NT2/D1 (cell line): ENCODE data around the gene DHRS1.

ENCODE experiments used
- DNase-seq: peaks from one replicate; pipeline ENCODE4 v3.0.0-alpha.2; 2011; ENCODE audit warnings: low read depth, low spot score
- H3K27me3 ChIP-seq: 2 replicates; pipeline ENCODE4 v1.6.0; 2011; ENCODE audit warnings: mild to moderate bottlenecking; ENCODE audit not compliant: insufficient read length, insufficient read depth
- H3K36me3 ChIP-seq: 2 replicates; pipeline ENCODE4 v1.6.1; 2011; ENCODE audit warnings: mild to moderate bottlenecking, low read length, mixed read lengths; ENCODE audit not compliant: insufficient read depth, insufficient read length
- H3K4me1 ChIP-seq: 2 replicates; pipeline ENCODE4 v1.5.1; 2011; ENCODE audit not compliant: insufficient read depth, insufficient read length
- H3K4me3 ChIP-seq: 2 replicates; pipeline ENCODE4 v1.5.1; 2011; ENCODE audit warnings: low read depth; ENCODE audit not compliant: insufficient read length
- H3K9ac ChIP-seq: 2 replicates; pipeline ENCODE4 v1.6.0; 2011; ENCODE audit warnings: low read depth; ENCODE audit not compliant: insufficient read length
- H3K9me3 ChIP-seq: 2 replicates; pipeline ENCODE4 v1.5.1; 2011; ENCODE audit warnings: mild to moderate bottlenecking, low read length; ENCODE audit not compliant: insufficient read depth
- SUZ12 ChIP-seq: IDR thresholded peaks from 2 replicates; pipeline ENCODE4 v1.6.1; 2011; ENCODE audit not compliant: insufficient read length, insufficient read depth; ENCODE audit errors: extremely low read depth
- YY1 ChIP-seq: IDR thresholded peaks from 2 replicates; pipeline ENCODE4 v1.6.1; 2011; ENCODE audit not compliant: insufficient read length, insufficient read depth
- ZNF274 ChIP-seq: IDR thresholded peaks from 2 replicates; pipeline ENCODE4 v1.6.1; 2011; ENCODE audit warnings: mild to moderate bottlenecking, low read depth, low read length

Gene DHRS1

GRCh38 chr14:24293525-24293924, 6.1 kb downstream of the DHRS1 start:
- no peak for DNase-seq
- Histone ChIP-seq H3K9me3 (no peaks in the 10 kb centered on the region), H3K4me1 (peaks cover 3% of the 10 kb centered on the region), H3K9ac (no peak overlapping the region), H3K36me3 (peaks cover 48% of the 10 kb centered on the region), H3K27me3 (no peaks in the 10 kb centered on the region), H3K4me3 (no peak overlapping the region)
- TF ChIP-seq ZNF274: no peak
- no peak for TF ChIP-seq YY1
- no peak for TF ChIP-seq SUZ12

DNA sequence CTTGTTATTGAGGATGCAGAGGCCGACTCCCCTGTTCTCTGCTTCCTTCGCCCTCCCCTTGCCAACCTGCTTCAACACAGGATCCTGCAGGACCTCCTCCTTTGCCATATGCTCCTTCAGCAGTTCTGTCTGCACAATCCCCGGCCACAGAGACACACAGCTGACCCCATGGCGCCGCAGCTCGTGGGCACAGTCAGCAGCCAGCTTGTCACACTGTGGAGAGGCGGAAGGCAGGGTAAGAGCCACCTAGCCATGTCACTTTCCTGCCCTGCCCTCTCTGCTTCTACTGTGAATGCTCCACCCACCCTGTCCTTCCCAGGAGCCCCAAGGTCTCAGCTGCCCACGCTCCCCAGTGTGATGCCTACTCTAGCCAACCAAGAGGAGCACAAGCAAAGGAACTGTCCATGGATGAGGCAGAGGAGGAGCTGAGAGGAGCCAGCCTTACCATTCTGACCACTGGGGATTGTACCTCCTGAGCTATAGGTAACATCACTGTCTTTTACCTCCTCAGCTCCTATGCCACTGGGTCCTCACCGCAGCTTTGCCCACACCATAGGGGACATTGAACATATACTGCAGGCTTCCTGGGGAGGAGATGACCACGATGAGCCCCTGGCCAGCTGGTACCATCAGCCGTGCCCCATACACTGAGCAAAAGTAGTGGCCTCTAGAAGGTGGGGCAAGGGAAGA, 7.3 kb downstream of the DHRS1 start:
- H3K4me1 ChIP-seq: peaks cover 3% of the 10 kb centered on the region
- no peak overlapping the region for H3K4me3 ChIP-seq
- no peaks in the 10 kb centered on the region for H3K27me3 ChIP-seq
- H3K9ac ChIP-seq: no peak overlapping the region
- H3K36me3 ChIP-seq: peaks cover 48% of the 10 kb centered on the region
- no peaks in the 10 kb centered on the region for H3K9me3 ChIP-seq
- no peak for DNase-seq
- TF ChIP-seq SUZ12 (no peak), ZNF274 (no peak), YY1 (no peak)

GRCh38 chr14:24291446-24292117, 8.0 kb downstream of the DHRS1 start:
- Histone ChIP-seq H3K4me1 (peaks cover 1% of the 10 kb centered on the region), H3K27me3 (no peaks in the 10 kb centered on the region), H3K4me3 (no peak overlapping the region), H3K9ac (no peak overlapping the region), H3K36me3 (peaks cover 48% of the 10 kb centered on the region), H3K9me3 (no peaks in the 10 kb centered on the region)
- TF ChIP-seq ZNF274: no peak
- TF ChIP-seq SUZ12: no peak
- no peak for TF ChIP-seq YY1
- no peak for DNase-seq

GRCh38 chr14:24290746-24291145, 8.8 kb downstream of the DHRS1 start:
- peaks cover 41% of the 10 kb centered on the region for H3K36me3 ChIP-seq
- no peaks in the 10 kb centered on the region for H3K27me3 ChIP-seq
- no peaks in the 10 kb centered on the region for H3K9me3 ChIP-seq
- no peak overlapping the region for H3K4me3 ChIP-seq
- H3K4me1 ChIP-seq: no peaks in the 10 kb centered on the region
- TF ChIP-seq SUZ12: no peak
- TF ChIP-seq YY1: no peak
- no peak for TF ChIP-seq ZNF274
- no peak for DNase-seq
- no peak overlapping the region for H3K9ac ChIP-seq

GRCh38 chr14:24289649-24290280, 9.8 kb downstream of the DHRS1 start:
- no peaks in the 10 kb centered on the region for H3K27me3 ChIP-seq
- peaks cover 36% of the 10 kb centered on the region for H3K36me3 ChIP-seq
- H3K9ac ChIP-seq: no peak overlapping the region
- no peak overlapping the region for H3K4me3 ChIP-seq
- no peaks in the 10 kb centered on the region for H3K4me1 ChIP-seq
- no peaks in the 10 kb centered on the region for H3K9me3 ChIP-seq
- DNase-seq: no peak
- TF ChIP-seq YY1 (no peak), ZNF274 (no peak), SUZ12 (no peak)

- Histone ChIP-seq H3K4me1 (no peaks in the 10 kb centered on the region), H3K9me3 (no peaks in the 10 kb centered on the region), H3K36me3 (peaks cover 26% of the 10 kb centered on the region), H3K27me3 (no peaks in the 10 kb centered on the region), H3K9ac (no peak overlapping the region), H3K4me3 (no peak overlapping the region)
- TF ChIP-seq SUZ12 (no peak), YY1 (no peak), ZNF274 (no peak)
- no peak for DNase-seq
These were observed 12.6 kb downstream of the DHRS1 start for GRCh38 chr14:24286996-24287395.

DNA sequence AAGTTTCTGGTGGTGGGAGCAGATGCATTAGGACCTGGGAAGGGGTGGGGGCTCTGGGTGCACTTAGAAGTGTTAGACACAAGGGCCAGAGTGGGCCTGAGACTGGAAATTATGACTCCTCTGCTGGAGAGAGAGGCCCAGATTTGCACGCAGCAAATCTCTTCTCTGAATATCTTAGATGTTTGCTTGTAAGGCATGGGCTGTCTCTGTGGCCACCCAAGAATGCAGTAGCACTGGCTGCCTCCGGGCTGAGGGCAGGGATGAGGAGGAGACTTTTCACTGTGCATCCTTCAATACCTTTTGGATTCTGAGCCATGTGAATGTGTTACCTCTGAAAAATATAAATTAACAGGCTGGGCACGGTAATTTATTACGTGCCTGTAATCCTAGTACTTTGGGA, 14.2 kb downstream of the DHRS1 start:
- TF ChIP-seq YY1 (no peak), ZNF274 (no peak)
- no peaks in the 10 kb centered on the region for H3K27me3 ChIP-seq
- no peaks in the 10 kb centered on the region for H3K9me3 ChIP-seq
- H3K36me3 ChIP-seq: peaks cover 11% of the 10 kb centered on the region
- no peak overlapping the region for H3K9ac ChIP-seq
- DNase-seq: no peak
- no peak overlapping the region for H3K4me3 ChIP-seq
- peaks cover 4% of the 10 kb centered on the region for H3K4me1 ChIP-seq

- Histone ChIP-seq H3K4me1 (peaks cover 4% of the 10 kb centered on the region), H3K9me3 (no peaks in the 10 kb centered on the region), H3K27me3 (no peaks in the 10 kb centered on the region), H3K36me3 (peaks cover 4% of the 10 kb centered on the region), H3K9ac (no peak overlapping the region), H3K4me3 (no peak overlapping the region)
- no peak for DNase-seq
- TF ChIP-seq ZNF274 (no peak), SUZ12 (no peak), YY1 (no peak)
These were observed 15.0 kb downstream of the DHRS1 start for GRCh38 chr14:24284501-24285035.
